ENCODE data around the gene CARD19.

- TF ChIP-seq CTCF (tag by site-specific recombination; IDR thresholded peaks at IDR 0.05) (no peak), ZNF133 (tag by site-specific recombination; IDR thresholded peaks at IDR 0.05) (no peak), ZNF350 (tag by site-specific recombination; IDR thresholded peaks at IDR 0.05) (no peak), ZNF561 (tag by site-specific recombination; IDR thresholded peaks at IDR 0.05; ENCODE audit: borderline replicate concordance) (no peak), ZBTB11 (tag by site-specific recombination; conservative IDR thresholded peaks at IDR 0.05; ENCODE audit: low read depth) (no peak), ZBTB48 (tag by site-specific recombination; IDR thresholded peaks at IDR 0.05) (no peak), TCF7L2 (IDR thresholded peaks at IDR 0.05; ENCODE audit: borderline replicate concordance, low read depth, low read length) (no peak), ZSCAN5A (tag by site-specific recombination; IDR thresholded peaks at IDR 0.05) (no peak), ZNF391 (tag by site-specific recombination; IDR thresholded peaks at IDR 0.05; ENCODE audit: borderline replicate concordance, low read depth) (no peak)
Measured at GRCh38 chr9:93118863-93119702, 23.1 kb downstream of the CARD19 start.

Measured in HEK293 (cell line).